Measurements from ENCODE around the gene SLC9A9.

The SLC9A9 gene

GRCh38 chr3:143637133-143637532 lies 211.1 kb downstream of the SLC9A9 start:
- DNase-seq, result no peak

GRCh38 chr3:143634991-143635390 lies 213.3 kb downstream of the SLC9A9 start:
- no peak for DNase-seq

- no peak for DNase-seq
Observed at GRCh38 chr3:143634427-143634826, 213.8 kb downstream of the SLC9A9 start.

- no peak for DNase-seq
Observed at GRCh38 chr3:143633816-143634215, 214.5 kb downstream of the SLC9A9 start.

- no peak for DNase-seq
Observed at GRCh38 chr3:143629726-143630125, 218.5 kb downstream of the SLC9A9 start.

GRCh38 chr3:143628971-143629370 lies 219.3 kb downstream of the SLC9A9 start:
- no peak for DNase-seq

- DNase-seq, result no peak
Observed at GRCh38 chr3:143627336-143627735, 220.9 kb downstream of the SLC9A9 start.

GRCh38 chr3:143619231-143619630 lies 229.0 kb downstream of the SLC9A9 start:
- no peak for DNase-seq

GRCh38 chr3:143617050-143617449 lies 231.2 kb downstream of the SLC9A9 start:
- DNase-seq, result no peak

GRCh38 chr3:143613226-143613625 lies 235.0 kb downstream of the SLC9A9 start:
- no peak for DNase-seq

- no peak for DNase-seq
Observed at GRCh38 chr3:143612541-143612940, 235.7 kb downstream of the SLC9A9 start.

- DNase-seq, result no peak
Observed at GRCh38 chr3:143608966-143609365, 239.3 kb downstream of the SLC9A9 start.

GRCh38 chr3:143605233-143605950 lies 242.9 kb downstream of the SLC9A9 start:
- DNase-seq, result no peak

- DNase-seq, result no peak
Observed at GRCh38 chr3:143604402-143605185, 243.7 kb downstream of the SLC9A9 start.

GRCh38 chr3:143603774-143604173 lies 244.5 kb downstream of the SLC9A9 start:
- no peak for DNase-seq

GRCh38 chr3:143601723-143602484 lies 246.4 kb downstream of the SLC9A9 start:
- peak in 1 of 14 donors; percentile 16 for DNase-seq

GRCh38 chr3:143600756-143601718 lies 247.2 kb downstream of the SLC9A9 start:
- DNase-seq, result no peak

GRCh38 chr3:143597774-143598652 lies 250.3 kb downstream of the SLC9A9 start:
- DNase-seq, result no peak

GRCh38 chr3:143596957-143597642 lies 251.2 kb downstream of the SLC9A9 start:
- DNase-seq, result no peak

GRCh38 chr3:143595456-143596077 lies 252.7 kb downstream of the SLC9A9 start:
- no peak for DNase-seq

Measured in C1 segment of cervical spinal cord (tissue), 14 donors.